Measurements from ENCODE around the gene RNU7-1. TPM values are rescaled to one million over a fixed set of nuclear protein-coding genes. Genes with fewer than 3 reads are reported as not detected.

Gene RNU7-1
- total and polyA plus RNA-seq, 10 of the 15 experiments (the other 5 are each of a cell fraction or from before 2014, with no cell fraction given) = not detected

- ChIA-PET RAD21 (ENCODE audit: unreplicated experiment) (interaction anchor here (1.2 to 3.4 kb wide), 5 partner anchors 9 to 82 kb away, joined by 3 to 16 read pairs (median 5); no protein-coding TSS in a partner anchor), CTCF (interaction anchor here (0.7 to 11.6 kb wide), 3 partner anchors 10 to 158 kb away, joined by 3 to 645 read pairs (median 3); partner anchors contain the start of gene LPCAT3), SMC1A (ENCODE audit: uncharacterized antibody, unreplicated experiment) (interaction anchor here (1.6 to 11.6 kb wide), 2 partner anchors 10 to 160 kb away, joined by 6 to 395 read pairs; no protein-coding TSS in a partner anchor), POLR2A (interaction anchor here (17.8 kb wide), 1 partner anchor 10 kb away, joined by 524 read pairs; no protein-coding TSS in a partner anchor)
- Histone ChIP-seq H3K36me3 (ENCODE audit: control insufficient read depth in 2 of 2, insufficient read depth in 2 of 2, low read length in 1 of 2) (peaks cover 2 to 17% of the 10 kb centered on the region in 2 experiments; a peak in 2 of 4 replicates), H4K20me1 (ENCODE audit: control insufficient read depth, insufficient read depth) (no peaks in the 10 kb centered on the region), H3K27ac (ENCODE audit: control insufficient read depth, insufficient read depth) (peak overlapping the region; percentile 99), H3K4me1 (ENCODE audit: control insufficient read depth, insufficient read depth, low read length) (peaks cover 67% of the 10 kb centered on the region), H3K9ac (ENCODE audit: control insufficient read depth, insufficient read depth, low read length) (peak overlapping the region; percentile 99), H3K79me2 (ENCODE audit: control insufficient read depth, insufficient read depth, low read length) (peaks cover 80% of the 10 kb centered on the region), H3K27me3 (replicated peaks in 1 of 2; ENCODE audit: control insufficient read depth in 2 of 2, insufficient read depth in 2 of 2, low read length in 1 of 2) (no peaks in the 10 kb centered on the region), H3K4me2 (ENCODE audit: control insufficient read depth, insufficient read depth) (peak overlapping the region; percentile 99), H3K4me3 (peak overlapping the region; percentile 95), H3K9me3 (replicated peaks; ENCODE audit: control insufficient read depth, insufficient read depth, low read length) (no peaks in the 10 kb centered on the region), H2AFZ (ENCODE audit: control insufficient read depth, low read depth, low read length) (peak overlapping the region; percentile 24)
- WGBS (ENCODE audit: insufficient coverage, insufficient replicate concordance, low lambda C conversion rate, missing lambda C conversion rate) = 50% methylated on average over 1 of the region's 1 CpG
- DNase-seq (ENCODE audit: low read depth, low spot score) (no peak), ATAC-seq (no peak), FAIRE-seq (no peak)
- no TSS peak for BruUV-seq (replicated peaks)
- intact Hi-C loops (cut with micrococcal nuclease; ENCODE audit: unreplicated experiment) = no loop called here
- in situ Hi-C loops (cut with MboI) = loop anchor here (25.0 kb wide), 1 partner anchor 1687 kb away; no protein-coding TSS in a partner anchor
- TF ChIP-seq, protein P1, sequence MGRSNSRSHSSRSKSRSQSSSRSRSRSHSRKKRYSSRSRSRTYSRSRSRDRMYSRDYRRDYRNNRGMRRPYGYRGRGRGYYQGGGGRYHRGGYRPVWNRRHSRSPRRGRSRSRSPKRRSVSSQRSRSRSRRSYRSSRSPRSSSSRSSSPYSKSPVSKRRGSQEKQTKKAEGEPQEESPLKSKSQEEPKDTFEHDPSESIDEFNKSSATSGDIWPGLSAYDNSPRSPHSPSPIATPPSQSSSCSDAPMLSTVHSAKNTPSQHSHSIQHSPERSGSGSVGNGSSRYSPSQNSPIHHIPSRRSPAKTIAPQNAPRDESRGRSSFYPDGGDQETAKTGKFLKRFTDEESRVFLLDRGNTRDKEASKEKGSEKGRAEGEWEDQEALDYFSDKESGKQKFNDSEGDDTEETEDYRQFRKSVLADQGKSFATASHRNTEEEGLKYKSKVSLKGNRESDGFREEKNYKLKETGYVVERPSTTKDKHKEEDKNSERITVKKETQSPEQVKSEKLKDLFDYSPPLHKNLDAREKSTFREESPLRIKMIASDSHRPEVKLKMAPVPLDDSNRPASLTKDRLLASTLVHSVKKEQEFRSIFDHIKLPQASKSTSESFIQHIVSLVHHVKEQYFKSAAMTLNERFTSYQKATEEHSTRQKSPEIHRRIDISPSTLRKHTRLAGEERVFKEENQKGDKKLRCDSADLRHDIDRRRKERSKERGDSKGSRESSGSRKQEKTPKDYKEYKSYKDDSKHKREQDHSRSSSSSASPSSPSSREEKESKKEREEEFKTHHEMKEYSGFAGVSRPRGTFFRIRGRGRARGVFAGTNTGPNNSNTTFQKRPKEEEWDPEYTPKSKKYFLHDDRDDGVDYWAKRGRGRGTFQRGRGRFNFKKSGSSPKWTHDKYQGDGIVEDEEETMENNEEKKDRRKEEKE (IDR thresholded peaks at IDR 0.05) = no peak
- no peak for TF ChIP-seq RB1 (IDR thresholded peaks at IDR 0.05; ENCODE audit: borderline replicate concordance)
- no peak for TF ChIP-seq NFYA (IDR thresholded peaks at IDR 0.05; ENCODE audit: borderline replicate concordance, low read depth, low read length)
- TF ChIP-seq CHD4 (IDR thresholded peaks at IDR 0.05) = no peak
- no peak for TF ChIP-seq EGR1 (IDR thresholded peaks at IDR 0.05; ENCODE audit: borderline replicate concordance in 1 of 2, low read depth in 2 of 2, low read length in 2 of 2)
- TF ChIP-seq MXI1 (IDR thresholded peaks at IDR 0.05; ENCODE audit: low read depth, low read length) = no peak
- no peak for TF ChIP-seq EED (IDR thresholded peaks at IDR 0.05; ENCODE audit: low read depth)
- TF ChIP-seq PML (IDR thresholded peaks at IDR 0.05; ENCODE audit: low read length) = no peak
- TF ChIP-seq, protein P2, sequence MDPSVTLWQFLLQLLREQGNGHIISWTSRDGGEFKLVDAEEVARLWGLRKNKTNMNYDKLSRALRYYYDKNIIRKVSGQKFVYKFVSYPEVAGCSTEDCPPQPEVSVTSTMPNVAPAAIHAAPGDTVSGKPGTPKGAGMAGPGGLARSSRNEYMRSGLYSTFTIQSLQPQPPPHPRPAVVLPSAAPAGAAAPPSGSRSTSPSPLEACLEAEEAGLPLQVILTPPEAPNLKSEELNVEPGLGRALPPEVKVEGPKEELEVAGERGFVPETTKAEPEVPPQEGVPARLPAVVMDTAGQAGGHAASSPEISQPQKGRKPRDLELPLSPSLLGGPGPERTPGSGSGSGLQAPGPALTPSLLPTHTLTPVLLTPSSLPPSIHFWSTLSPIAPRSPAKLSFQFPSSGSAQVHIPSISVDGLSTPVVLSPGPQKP (IDR thresholded peaks at IDR 0.05; ENCODE audit: low read depth, low read length) = no peak
- no peak for TF ChIP-seq RCOR1 (conservative IDR thresholded peaks at IDR 0.05; ENCODE audit: low read depth, low read length)
- no peak for TF ChIP-seq NFXL1 (IDR thresholded peaks at IDR 0.05; ENCODE audit: borderline replicate concordance)
- TF ChIP-seq ZSCAN29 (IDR thresholded peaks at IDR 0.05) = no peak
- TF ChIP-seq TCF3 (IDR thresholded peaks at IDR 0.05; ENCODE audit: borderline replicate concordance, insufficient read depth, low read depth, low read length) = no peak
- no peak for TF ChIP-seq IRF4 (IDR thresholded peaks at IDR 0.05; ENCODE audit: low read depth, low read length)
- no peak for TF ChIP-seq SIX5 (IDR thresholded peaks at IDR 0.05; ENCODE audit: low read depth, low read length, severe bottlenecking)
- peak; percentile 64 for TF ChIP-seq YY1 (IDR thresholded peaks at IDR 0.05; ENCODE audit: low read depth, low read length)
- TF ChIP-seq, protein P3, sequence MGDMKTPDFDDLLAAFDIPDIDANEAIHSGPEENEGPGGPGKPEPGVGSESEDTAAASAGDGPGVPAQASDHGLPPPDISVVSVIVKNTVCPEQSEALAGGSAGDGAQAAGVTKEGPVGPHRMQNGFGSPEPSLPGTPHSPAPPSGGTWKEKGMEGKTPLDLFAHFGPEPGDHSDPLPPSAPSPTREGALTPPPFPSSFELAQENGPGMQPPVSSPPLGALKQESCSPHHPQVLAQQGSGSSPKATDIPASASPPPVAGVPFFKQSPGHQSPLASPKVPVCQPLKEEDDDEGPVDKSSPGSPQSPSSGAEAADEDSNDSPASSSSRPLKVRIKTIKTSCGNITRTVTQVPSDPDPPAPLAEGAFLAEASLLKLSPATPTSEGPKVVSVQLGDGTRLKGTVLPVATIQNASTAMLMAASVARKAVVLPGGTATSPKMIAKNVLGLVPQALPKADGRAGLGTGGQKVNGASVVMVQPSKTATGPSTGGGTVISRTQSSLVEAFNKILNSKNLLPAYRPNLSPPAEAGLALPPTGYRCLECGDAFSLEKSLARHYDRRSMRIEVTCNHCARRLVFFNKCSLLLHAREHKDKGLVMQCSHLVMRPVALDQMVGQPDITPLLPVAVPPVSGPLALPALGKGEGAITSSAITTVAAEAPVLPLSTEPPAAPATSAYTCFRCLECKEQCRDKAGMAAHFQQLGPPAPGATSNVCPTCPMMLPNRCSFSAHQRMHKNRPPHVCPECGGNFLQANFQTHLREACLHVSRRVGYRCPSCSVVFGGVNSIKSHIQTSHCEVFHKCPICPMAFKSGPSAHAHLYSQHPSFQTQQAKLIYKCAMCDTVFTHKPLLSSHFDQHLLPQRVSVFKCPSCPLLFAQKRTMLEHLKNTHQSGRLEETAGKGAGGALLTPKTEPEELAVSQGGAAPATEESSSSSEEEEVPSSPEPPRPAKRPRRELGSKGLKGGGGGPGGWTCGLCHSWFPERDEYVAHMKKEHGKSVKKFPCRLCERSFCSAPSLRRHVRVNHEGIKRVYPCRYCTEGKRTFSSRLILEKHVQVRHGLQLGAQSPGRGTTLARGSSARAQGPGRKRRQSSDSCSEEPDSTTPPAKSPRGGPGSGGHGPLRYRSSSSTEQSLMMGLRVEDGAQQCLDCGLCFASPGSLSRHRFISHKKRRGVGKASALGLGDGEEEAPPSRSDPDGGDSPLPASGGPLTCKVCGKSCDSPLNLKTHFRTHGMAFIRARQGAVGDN (IDR thresholded peaks at IDR 0.05) = peak; percentile 90
- TF ChIP-seq GATAD2B (conservative IDR thresholded peaks at IDR 0.05; ENCODE audit: low read depth) = no peak
These were observed 6.8 kb downstream of the RNU7-1 start for GRCh38 chr12:6950401-6950801.

Measured in GM12878 (cell line).